Panc1 (cell line): ENCODE data around the gene FMO3. TPM values are rescaled to one million over a fixed set of nuclear protein-coding genes. Genes with fewer than 3 reads are reported as not detected.

Experiments
- ATAC-seq: fragments of 200-7000 bp; cut with Tn5 transposase; 2 replicates; pipeline ENCODE4 v1.9.1; 2020; ENCODE audit warnings: mild to moderate bottlenecking, moderate library complexity
- BruUV-seq: library from RNA; stranded (reverse); fragments of 400-500 nt; replicated peaks from 2 replicates; lab custom pipeline; 2021; lab: Mats Ljungman, UMichigan
- CTCF ChIA-PET: fragments of 300-600 bp; sonication (Branson Sonifier 250); formaldehyde crosslinking; loops from one replicate; lab custom pipeline; 2022; ENCODE audit warnings: antibody characterized with exemption; lab: Charles Lee
- POLR2A ChIA-PET: fragments of 300-600 bp; sonication (Branson Sonifier 250); formaldehyde crosslinking; loops from one replicate; lab custom pipeline; 2022; ENCODE audit warnings: antibody characterized with exemption; lab: Charles Lee
- DNase-seq: peaks from one replicate; pipeline ENCODE4 v3.0.0-alpha.2; 2010; ENCODE audit warnings: low read depth, low spot score
- H3K27ac ChIP-seq: 2 replicates; pipeline ENCODE4 v1.5.1; 2011; ENCODE audit warnings: mild to moderate bottlenecking, low read length, inconsistent platforms
- H3K27me3 ChIP-seq: fragments of 200-500 bp; sonication (Bioruptor generic); 2 replicates; pipeline ENCODE4 v1.6.0; 2014; ENCODE audit warnings: low read length, inconsistent platforms; ENCODE audit not compliant: control insufficient read depth, insufficient read depth
- H3K36me3 ChIP-seq: fragments of 200-500 bp; sonication (Bioruptor generic); 2 replicates; pipeline ENCODE4 v1.5.1; 2014; ENCODE audit warnings: inconsistent platforms, mild to moderate bottlenecking, low read length, moderate library complexity; ENCODE audit not compliant: control insufficient read depth, insufficient read depth
- H3K4me1 ChIP-seq: 2 replicates; pipeline ENCODE4 v1.5.1; 2011; ENCODE audit warnings: inconsistent platforms, mild to moderate bottlenecking, low read length, moderate library complexity; ENCODE audit not compliant: control insufficient read depth, insufficient read depth
- H3K4me3 ChIP-seq, 2 experiments: 2 replicates each; pipeline ENCODE4 v1.5.1; 2011 to 2012; ENCODE audit warnings: low read depth in 2 of 2, low read length in 2 of 2, mild to moderate bottlenecking in 2 of 2, inconsistent platforms in 1 of 2, moderate library complexity in 1 of 2
- H3K9me3 ChIP-seq: fragments of 200-500 bp; sonication (Bioruptor generic); 2 replicates; pipeline ENCODE4 v1.5.1; 2014; ENCODE audit warnings: low read depth, mild to moderate bottlenecking, inconsistent platforms, low read length, moderate library complexity; ENCODE audit not compliant: control insufficient read depth, insufficient read depth
- POLR2AphosphoS5 ChIP-seq: IDR thresholded peaks from 2 replicates; pipeline ENCODE4 v1.6.1; 2012; ENCODE audit warnings: mild to moderate bottlenecking, low read depth, low read length, moderate library complexity
- REST ChIP-seq, 2 experiments: IDR thresholded peaks; 2 replicates each; pipeline ENCODE4 v1.6.1; 2011 to 2012; ENCODE audit warnings: low read depth in 2 of 2, control low read depth in 1 of 2, low read length in 1 of 2, mild to moderate bottlenecking in 1 of 2, moderate library complexity in 1 of 2; ENCODE audit not compliant: insufficient read depth in 1 of 2
- SIN3A ChIP-seq: IDR thresholded peaks from 2 replicates; pipeline ENCODE4 v1.6.1; 2012; ENCODE audit warnings: low read depth, mild to moderate bottlenecking, low read length, moderate library complexity, borderline replicate concordance; ENCODE audit not compliant: insufficient read depth
- TCF7L2 ChIP-seq: IDR thresholded peaks from 2 replicates; pipeline ENCODE4 v1.6.1; 2011; ENCODE audit warnings: mild to moderate bottlenecking, low read depth, low read length, inconsistent platforms
- in situ Hi-C: cut with HindIII; loops from 2 replicates; pipeline ENCODE4 v1.10.0; 2016; ENCODE audit warnings: low sequenced_read_pairs, low pct_unique_long_range_greater_than_20kb
- intact Hi-C: fragments of 100-400 bp; cut with micrococcal nuclease; formaldehyde crosslinking; loops from one replicate; pipeline ENCODE4 v1.10.0; 2022; ENCODE audit not compliant: unreplicated experiment
- total RNA-seq: library from RNA; stranded (reverse); gene quantifications from one replicate; pipeline ENCODE4 v1.2.1, GENCODE V29; 2021; ENCODE audit not compliant: unreplicated experiment
- TF ChIP-seq, protein P1 (sequence below): fragments of 450-650 bp; IDR thresholded peaks from 2 replicates; pipeline ENCODE4 v1.5.1; 2017; ENCODE audit warnings: mild to moderate bottlenecking

FMO3 gene
- total RNA-seq, 1 experiment from 2014 or later = not detected

- intact Hi-C loops = no loop called here
Observed at GRCh38 chr1:171142416-171143385, 52.0 kb downstream of the FMO3 start.

DNA sequence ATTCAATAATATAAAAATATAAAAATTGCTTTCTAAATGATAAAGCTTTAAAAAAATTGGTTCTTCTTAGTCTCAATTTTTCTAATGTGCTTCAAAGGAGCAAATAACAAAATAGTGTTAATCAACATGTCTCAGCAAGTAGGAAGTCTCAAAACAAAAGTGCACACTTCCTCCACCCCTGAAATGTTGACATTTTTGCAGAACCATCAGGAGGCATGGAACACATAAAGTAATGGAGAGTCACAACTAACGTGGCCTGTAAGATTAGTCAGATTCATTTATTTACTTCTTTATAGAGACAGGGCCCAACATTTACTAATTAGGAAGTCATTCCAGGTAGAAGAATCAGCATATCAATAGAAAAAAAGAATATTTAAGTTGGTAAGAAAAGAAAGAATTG lies 59.5 kb downstream of the FMO3 start:
- CTCF ChIA-PET = no interaction called here
- Histone ChIP-seq H3K4me1 (no peaks in the 10 kb centered on the region), H3K36me3 (no peaks in the 10 kb centered on the region), H3K27ac (no peak overlapping the region), H3K9me3 (no peaks in the 10 kb centered on the region), H3K27me3 (no peaks in the 10 kb centered on the region), H3K4me3 (no peak overlapping the region)
- ATAC-seq (no peak), DNase-seq (no peak)
- in situ Hi-C loops (no loop called here), intact Hi-C loops (no loop called here)
- POLR2A ChIA-PET = no interaction called here
- no TSS peak for BruUV-seq
- TF ChIP-seq, protein P1, sequence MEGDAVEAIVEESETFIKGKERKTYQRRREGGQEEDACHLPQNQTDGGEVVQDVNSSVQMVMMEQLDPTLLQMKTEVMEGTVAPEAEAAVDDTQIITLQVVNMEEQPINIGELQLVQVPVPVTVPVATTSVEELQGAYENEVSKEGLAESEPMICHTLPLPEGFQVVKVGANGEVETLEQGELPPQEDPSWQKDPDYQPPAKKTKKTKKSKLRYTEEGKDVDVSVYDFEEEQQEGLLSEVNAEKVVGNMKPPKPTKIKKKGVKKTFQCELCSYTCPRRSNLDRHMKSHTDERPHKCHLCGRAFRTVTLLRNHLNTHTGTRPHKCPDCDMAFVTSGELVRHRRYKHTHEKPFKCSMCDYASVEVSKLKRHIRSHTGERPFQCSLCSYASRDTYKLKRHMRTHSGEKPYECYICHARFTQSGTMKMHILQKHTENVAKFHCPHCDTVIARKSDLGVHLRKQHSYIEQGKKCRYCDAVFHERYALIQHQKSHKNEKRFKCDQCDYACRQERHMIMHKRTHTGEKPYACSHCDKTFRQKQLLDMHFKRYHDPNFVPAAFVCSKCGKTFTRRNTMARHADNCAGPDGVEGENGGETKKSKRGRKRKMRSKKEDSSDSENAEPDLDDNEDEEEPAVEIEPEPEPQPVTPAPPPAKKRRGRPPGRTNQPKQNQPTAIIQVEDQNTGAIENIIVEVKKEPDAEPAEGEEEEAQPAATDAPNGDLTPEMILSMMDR = no peak
- TF ChIP-seq TCF7L2 (no peak), SIN3A (no peak), POLR2AphosphoS5 (no peak), REST (IDR thresholded peaks at IDR 0.05; ENCODE audit: insufficient read depth in 1 of 2, low read depth in 2 of 2, low read length in 1 of 2) (no peak)

More at GRCh38 chr1:171142416-171143385, 52.0 kb downstream of the FMO3 start:
- Histone ChIP-seq H3K36me3 (no peaks in the 10 kb centered on the region), H3K9me3 (no peaks in the 10 kb centered on the region), H3K4me1 (no peaks in the 10 kb centered on the region), H3K4me3 (no peak overlapping the region), H3K27me3 (no peaks in the 10 kb centered on the region), H3K27ac (no peak overlapping the region)
- BruUV-seq = no TSS peak
- no peak for ATAC-seq
- DNase-seq = no peak
- ChIA-PET CTCF (interaction anchor here (0.7 kb wide), 1 partner anchor 40 kb away, joined by 3 read pairs; no protein-coding TSS in a partner anchor), POLR2A (interaction anchor here (0.5 kb wide), 1 partner anchor 1326 kb away, joined by 3 read pairs; no protein-coding TSS in a partner anchor)
- TF ChIP-seq, protein P1 = no peak
- TF ChIP-seq TCF7L2 = no peak
- in situ Hi-C loops = no loop called here
